A549 (cell line): ENCODE data around the gene ARHGEF10L.
A peak's percentile ranks its signal among the peaks of the same experiment; 100 is the strongest.

Experiments used
- CTCF ChIP-seq: fragments of >200 bp; sonication (Bioruptor Twin); formaldehyde crosslinking; IDR thresholded peaks from 3 replicates; pipeline ENCODE4 v1.5.1; 2016
- MAFK ChIP-seq: fragments of 450-650 bp; IDR thresholded peaks from 2 replicates; pipeline ENCODE4 v1.6.1; 2014; ENCODE audit not compliant: partially characterized antibody
- MAX ChIP-seq: IDR thresholded peaks from 2 replicates; pipeline ENCODE4 v1.6.1; 2012
- MYC ChIP-seq: IDR thresholded peaks from 2 replicates; pipeline ENCODE4 v1.6.1; 2012; ENCODE audit warnings: mild to moderate bottlenecking, inconsistent platforms, low read length, improper control_type of control experiment, borderline replicate concordance
- NR3C1 ChIP-seq: fragments of >200 bp; sonication (Bioruptor Twin); formaldehyde crosslinking; IDR thresholded peaks from 3 replicates; pipeline ENCODE4 v1.6.1; 2017
- POLR2A ChIP-seq: IDR thresholded peaks from 2 replicates; pipeline ENCODE4 v1.6.1; 2012; ENCODE audit warnings: mild to moderate bottlenecking, low read length
- RAD21 ChIP-seq, 2 experiments: fragments of >200 bp in 1 of 2; sonication (Bioruptor Twin) in 1 of 2; formaldehyde crosslinking in 1 of 2; IDR thresholded peaks in 1 of 2; conservative IDR thresholded peaks in 1 of 2; 2 replicates in 1 of 2; 3 replicates in 1 of 2; pipeline ENCODE4 v1.6.1; 2012 to 2018; ENCODE audit warnings: inconsistent platforms in 1 of 2
- RCOR1 ChIP-seq: fragments of 150-350 bp; IDR thresholded peaks from 2 replicates; pipeline ENCODE4 v1.6.1; 2014; ENCODE audit warnings: antibody characterized with exemption, low read length, low read depth
- RFX5 ChIP-seq: fragments of 450-650 bp; IDR thresholded peaks from 2 replicates; pipeline ENCODE4 v1.7.1; 2014; ENCODE audit warnings: antibody characterized with exemption, mild to moderate bottlenecking, moderate library complexity
- TFCP2L1 ChIP-seq: fragments of 250-450 bp; sonication (Bioruptor Pico); IDR thresholded peaks from 2 replicates; pipeline ENCODE4 v1.5.0; 2021; ENCODE audit warnings: mild to moderate bottlenecking
- USF2 ChIP-seq: fragments of 450-650 bp; IDR thresholded peaks from 2 replicates; pipeline ENCODE4 v1.6.1; 2014; ENCODE audit warnings: antibody characterized with exemption

- TF ChIP-seq MYC, result no peak
- no peak for TF ChIP-seq MAFK
- TF ChIP-seq NR3C1, result no peak
- TF ChIP-seq RFX5, result no peak
- TF ChIP-seq RCOR1, result no peak
- TF ChIP-seq MAX, result no peak
- peak; percentile 79 for TF ChIP-seq CTCF
- TF ChIP-seq POLR2A, result no peak
- TF ChIP-seq TFCP2L1 (CRISPR knock-in tag), result no peak
- no peak for TF ChIP-seq USF2
- peak; percentile 87 to 90 for TF ChIP-seq RAD21 (conservative IDR thresholded peaks at IDR 0.05 in 1 of 2, IDR thresholded peaks at IDR 0.05 in 1 of 2)
These were observed 67.4 kb downstream of the ARHGEF10L start for GRCh38 chr1:17606826-17607440.
